Liver (tissue), 9 donors: Measurements from ENCODE around the gene BCL2L11. TPM values are rescaled to one million over a fixed set of nuclear protein-coding genes. Genes with fewer than 3 reads are reported as not detected.

Experiments
- DNase-seq: peaks from one replicate; pipeline ENCODE4 v3.0.0-alpha.2; 2017; ENCODE audit warnings: low spot score
- H3K27ac ChIP-seq, 2 donors: one replicate each; pipeline ENCODE4 v1.7.0; 2013; ENCODE audit warnings: inconsistent platforms in 2 of 2, low read length in 2 of 2, control low read depth in 1 of 2, low read depth in 1 of 2, mild to moderate bottlenecking in 1 of 2
- H3K27me3 ChIP-seq, 4 donors: one replicate each; pipeline versions ENCODE4 v1.6.1 to v1.7.0; 2013; ENCODE audit warnings: low read length in 3 of 4, inconsistent platforms in 1 of 4, mild to moderate bottlenecking in 1 of 4, moderate library complexity in 1 of 4; ENCODE audit not compliant: control insufficient read depth in 4 of 4, insufficient read depth in 4 of 4
- H3K36me3 ChIP-seq, 4 donors: one replicate each; pipeline versions ENCODE4 v1.6.1 to v1.7.0; 2013; ENCODE audit warnings: low read length in 3 of 4, mild to moderate bottlenecking in 3 of 4, low read depth in 1 of 4, moderate library complexity in 1 of 4; ENCODE audit not compliant: control insufficient read depth in 4 of 4, insufficient read depth in 3 of 4
- H3K4me1 ChIP-seq, 4 donors: one replicate each; pipeline versions ENCODE4 v1.6.1 to v1.7.0; 2013; ENCODE audit warnings: low read length in 3 of 4, mild to moderate bottlenecking in 3 of 4, moderate library complexity in 1 of 4; ENCODE audit not compliant: control insufficient read depth in 4 of 4, insufficient read depth in 4 of 4
- H3K4me3 ChIP-seq, 3 donors: one replicate each; pipeline versions ENCODE4 v1.6.1 to v1.7.0; 2013; ENCODE audit warnings: low read length in 3 of 3, control low read depth in 1 of 3, low read depth in 1 of 3, mild to moderate bottlenecking in 1 of 3
- H3K9ac ChIP-seq, 2 donors: one replicate each; pipeline ENCODE4 v1.7.0; 2013; ENCODE audit warnings: low read length in 2 of 2, mild to moderate bottlenecking in 2 of 2, moderate library complexity in 2 of 2, control low read depth in 1 of 2, low read depth in 1 of 2
- H3K9me3 ChIP-seq, 4 donors: one replicate each; pipeline versions ENCODE4 v1.6.1 to v1.7.0; 2013; ENCODE audit warnings: low read length in 3 of 4; ENCODE audit not compliant: control insufficient read depth in 4 of 4
- ATF3 ChIP-seq: IDR thresholded peaks from 2 replicates; pipeline ENCODE4 v1.6.1; 2016; ENCODE audit warnings: antibody characterized with exemption
- EGR1 ChIP-seq, 2 donors: IDR thresholded peaks; 2 replicates each; pipeline ENCODE4 v1.6.1; 2016 to 2018; ENCODE audit warnings: antibody characterized with exemption in 2 of 2, low read depth in 2 of 2
- FOXA1 ChIP-seq: IDR thresholded peaks from 2 replicates; pipeline ENCODE4 v1.6.1; 2016; ENCODE audit warnings: antibody characterized with exemption
- GABPA ChIP-seq, 2 donors: IDR thresholded peaks in 1 of 2; conservative IDR thresholded peaks in 1 of 2; 2 replicates each; pipeline ENCODE4 v1.6.1; 2016; ENCODE audit warnings: antibody characterized with exemption in 2 of 2, mild to moderate bottlenecking in 1 of 2, moderate library complexity in 1 of 2
- HNF4A ChIP-seq, 2 donors: conservative IDR thresholded peaks; 2 replicates each; pipeline ENCODE4 v1.6.1; 2016; ENCODE audit warnings: antibody characterized with exemption in 2 of 2, mild to moderate bottlenecking in 2 of 2
- HNF4G ChIP-seq: IDR thresholded peaks from 2 replicates; pipeline ENCODE4 v1.6.1; 2016; ENCODE audit warnings: antibody characterized with exemption
- JUND ChIP-seq, 2 donors: IDR thresholded peaks; 2 replicates each; pipeline ENCODE4 v1.6.1; 2016; ENCODE audit warnings: antibody characterized with exemption in 2 of 2
- MAX ChIP-seq: IDR thresholded peaks from 2 replicates; pipeline ENCODE4 v1.6.1; 2016; ENCODE audit warnings: antibody characterized with exemption
- RAD21 ChIP-seq, 2 donors: IDR thresholded peaks; 2 replicates each; pipeline ENCODE4 v1.6.1; 2016; ENCODE audit warnings: antibody characterized with exemption in 2 of 2, mild to moderate bottlenecking in 2 of 2
- REST ChIP-seq: IDR thresholded peaks from 2 replicates; pipeline ENCODE4 v1.6.1; 2016; ENCODE audit warnings: antibody characterized with exemption, mild to moderate bottlenecking
- RXRA ChIP-seq, 2 donors: IDR thresholded peaks; 2 replicates each; pipeline ENCODE4 v1.6.1; 2017 to 2018; ENCODE audit warnings: antibody characterized with exemption in 2 of 2, mild to moderate bottlenecking in 1 of 2
- SP1 ChIP-seq: IDR thresholded peaks from 2 replicates; pipeline ENCODE4 v1.6.1; 2018; ENCODE audit warnings: antibody characterized with exemption, mild to moderate bottlenecking
- TAF1 ChIP-seq: conservative IDR thresholded peaks from 2 replicates; pipeline ENCODE4 v1.6.1; 2016; ENCODE audit warnings: antibody characterized with exemption, mild to moderate bottlenecking
- YY1 ChIP-seq: IDR thresholded peaks from 2 replicates; pipeline ENCODE4 v1.6.1; 2016; ENCODE audit warnings: antibody characterized with exemption, mild to moderate bottlenecking
- ZBTB33 ChIP-seq: IDR thresholded peaks from 2 replicates; pipeline ENCODE4 v1.6.1; 2016; ENCODE audit warnings: antibody characterized with exemption
- WGBS: extraction: QIAGEN DNeasy Blood & Tissue Kit; methylation state at CpG from one replicate; pipeline ENCODE4 v1.1.7; 2013; 5-methylcytosine and 5-hydroxymethylcytosine counted together
- polyA plus RNA-seq, 2 donors: library from polyadenylated mRNA; stranded (reverse) in 1 of 2; unstranded in 1 of 2; fragments of 200-250 nt in 1 of 2; fragments of >200 nt in 1 of 2; fragmentation: Nextera tagmentation in 1 of 2; extraction: Ambion mirVana in 1 of 2; gene quantifications; one replicate each; pipeline versions ENCODE4 v1.2.1 to v1.2.3, GENCODE V29; 2013 to 2015
- total RNA-seq, 2 donors: library from RNA; depleted of rRNA; stranded (reverse); fragments of >200 nt; gene quantifications; one replicate each; pipeline ENCODE4 v1.2.3, GENCODE V29; 2014
- donor health status: healthy.
- donor health status: healthy.
- donor health status: healthy.
- donor health status: healthy.
- donor health status: healthy.

Gene BCL2L11
- total and polyA plus RNA-seq, 4 donors: 5.0 to 19.5 (median 12.2) TPM

- DNase-seq: peak; percentile 64
- H3K9me3 ChIP-seq: peaks cover 0 to 5% (median 1%) of the 10 kb centered on the region in 4 donors
- TF ChIP-seq RAD21 (IDR thresholded peaks at IDR 0.05) (no peak), MAX (no peak), RXRA (IDR thresholded peaks at IDR 0.05) (no peak), GABPA (IDR thresholded peaks at IDR 0.05 in 1 of 2, conservative IDR thresholded peaks at IDR 0.05 in 1 of 2) (no peak), TAF1 (no peak), SP1 (no peak), ZBTB33 (no peak), EGR1 (IDR thresholded peaks at IDR 0.05; ENCODE audit: low read depth in 2 of 2) (no peak)
- H3K4me1 ChIP-seq: peaks cover 5 to 35% (median 24%) of the 10 kb centered on the region in 4 donors
- 9% methylated on average over 64 of the region's 64 CpGs for WGBS
- no peak overlapping the region for H3K9ac ChIP-seq
- H3K4me3 ChIP-seq: peak overlapping the region in 2 of 3 donors; percentile 44 to 60
- H3K27ac ChIP-seq: no peak overlapping the region
- no peaks in the 10 kb centered on the region for H3K36me3 ChIP-seq
- no peaks in the 10 kb centered on the region for H3K27me3 ChIP-seq
These were observed 2.9 kb upstream of the BCL2L11 start for GRCh38 chr2:111117598-111118480.

GRCh38 chr2:111118481-111118980 lies 2.2 kb upstream of the BCL2L11 start:
- peak overlapping the region in 1 of 3 donors; percentile 1 for H3K4me3 ChIP-seq
- H3K9me3 ChIP-seq: peaks cover 0 to 5% (median 1%) of the 10 kb centered on the region in 4 donors
- no peak for TF ChIP-seq HNF4A (conservative IDR thresholded peaks at IDR 0.05)
- no peak for TF ChIP-seq TAF1
- TF ChIP-seq MAX: no peak
- no peak for TF ChIP-seq FOXA1
- TF ChIP-seq RXRA (IDR thresholded peaks at IDR 0.05): no peak
- no peak for TF ChIP-seq REST
- no peak for TF ChIP-seq GABPA (IDR thresholded peaks at IDR 0.05 in 1 of 2, conservative IDR thresholded peaks at IDR 0.05 in 1 of 2)
- TF ChIP-seq ZBTB33: no peak
- no peak for TF ChIP-seq ATF3
- TF ChIP-seq SP1: no peak
- TF ChIP-seq JUND (IDR thresholded peaks at IDR 0.05): no peak
- TF ChIP-seq YY1: no peak
- no peak for TF ChIP-seq HNF4G
- no peak overlapping the region for H3K27ac ChIP-seq
- H3K4me1 ChIP-seq: peaks cover 5 to 38% (median 26%) of the 10 kb centered on the region in 4 donors
- H3K27me3 ChIP-seq: no peaks in the 10 kb centered on the region
- H3K9ac ChIP-seq: no peak overlapping the region
- 28% methylated on average over 33 of the region's 33 CpGs for WGBS
- DNase-seq: peak; percentile 47
- peaks cover 0 to under 1% (median 0%) of the 10 kb centered on the region in 4 donors for H3K36me3 ChIP-seq
